ENCODE measurements around the gene SLX9.

SLX9 gene

GRCh38 chr21:44955798-44956175, 16.0 kb downstream of the SLX9 start:
- H3K4me3 ChIP-seq (ENCODE audit: low read length): no peak overlapping the region
- no peaks in the 10 kb centered on the region for H3K27me3 ChIP-seq (ENCODE audit: control insufficient read depth, insufficient read depth, low read length)
- H3K9ac ChIP-seq (ENCODE audit: low read length): no peak overlapping the region
- H3K4me1 ChIP-seq (ENCODE audit: control insufficient read depth, low read depth, low read length): no peaks in the 10 kb centered on the region
- no peak overlapping the region for H3K27ac ChIP-seq (ENCODE audit: low read length)
- H3K36me3 ChIP-seq (ENCODE audit: control insufficient read depth, low read depth, low read length): peaks cover 32% of the 10 kb centered on the region
- no peaks in the 10 kb centered on the region for H3K9me3 ChIP-seq (ENCODE audit: control insufficient read depth, low read depth, low read length)

- no peak overlapping the region for H3K9ac ChIP-seq (ENCODE audit: low read length)
- H3K27me3 ChIP-seq (ENCODE audit: control insufficient read depth, insufficient read depth, low read length): no peaks in the 10 kb centered on the region
- no peak overlapping the region for H3K27ac ChIP-seq (ENCODE audit: low read length)
- no peaks in the 10 kb centered on the region for H3K4me1 ChIP-seq (ENCODE audit: control insufficient read depth, low read depth, low read length)
- peaks cover 37% of the 10 kb centered on the region for H3K36me3 ChIP-seq (ENCODE audit: control insufficient read depth, low read depth, low read length)
- H3K4me3 ChIP-seq (ENCODE audit: low read length): no peak overlapping the region
- no peaks in the 10 kb centered on the region for H3K9me3 ChIP-seq (ENCODE audit: control insufficient read depth, low read depth, low read length)
Observed at GRCh38 chr21:44956356-44957046, 16.7 kb downstream of the SLX9 start.

GRCh38 chr21:44957047-44957831, 17.4 kb downstream of the SLX9 start:
- peaks cover 37% of the 10 kb centered on the region for H3K36me3 ChIP-seq (ENCODE audit: control insufficient read depth, low read depth, low read length)
- no peak overlapping the region for H3K27ac ChIP-seq (ENCODE audit: low read length)
- H3K4me3 ChIP-seq (ENCODE audit: low read length): no peak overlapping the region
- H3K9ac ChIP-seq (ENCODE audit: low read length): no peak overlapping the region
- H3K4me1 ChIP-seq (ENCODE audit: control insufficient read depth, low read depth, low read length): no peaks in the 10 kb centered on the region
- H3K27me3 ChIP-seq (ENCODE audit: control insufficient read depth, insufficient read depth, low read length): no peaks in the 10 kb centered on the region
- H3K9me3 ChIP-seq (ENCODE audit: control insufficient read depth, low read depth, low read length): no peaks in the 10 kb centered on the region

GRCh38 chr21:44957901-44958451, 18.1 kb downstream of the SLX9 start:
- H3K4me1 ChIP-seq (ENCODE audit: control insufficient read depth, low read depth, low read length): no peaks in the 10 kb centered on the region
- H3K9me3 ChIP-seq (ENCODE audit: control insufficient read depth, low read depth, low read length): no peaks in the 10 kb centered on the region
- H3K4me3 ChIP-seq (ENCODE audit: low read length): no peak overlapping the region
- H3K9ac ChIP-seq (ENCODE audit: low read length): peak overlapping the region; percentile 14
- no peak overlapping the region for H3K27ac ChIP-seq (ENCODE audit: low read length)
- H3K27me3 ChIP-seq (ENCODE audit: control insufficient read depth, insufficient read depth, low read length): no peaks in the 10 kb centered on the region
- peaks cover 40% of the 10 kb centered on the region for H3K36me3 ChIP-seq (ENCODE audit: control insufficient read depth, low read depth, low read length)

GRCh38 chr21:44958471-44959191, 18.8 kb downstream of the SLX9 start:
- no peak overlapping the region for H3K4me3 ChIP-seq (ENCODE audit: low read length)
- no peaks in the 10 kb centered on the region for H3K27me3 ChIP-seq (ENCODE audit: control insufficient read depth, insufficient read depth, low read length)
- H3K9me3 ChIP-seq (ENCODE audit: control insufficient read depth, low read depth, low read length): no peaks in the 10 kb centered on the region
- peaks cover 40% of the 10 kb centered on the region for H3K36me3 ChIP-seq (ENCODE audit: control insufficient read depth, low read depth, low read length)
- no peak overlapping the region for H3K27ac ChIP-seq (ENCODE audit: low read length)
- H3K4me1 ChIP-seq (ENCODE audit: control insufficient read depth, low read depth, low read length): no peaks in the 10 kb centered on the region
- H3K9ac ChIP-seq (ENCODE audit: low read length): peak overlapping the region; percentile 14

GRCh38 chr21:44959376-44960091, 19.7 kb downstream of the SLX9 start:
- Histone ChIP-seq H3K4me3 (ENCODE audit: low read length) (no peak overlapping the region), H3K27me3 (ENCODE audit: control insufficient read depth, insufficient read depth, low read length) (no peaks in the 10 kb centered on the region), H3K9me3 (ENCODE audit: control insufficient read depth, low read depth, low read length) (no peaks in the 10 kb centered on the region), H3K4me1 (ENCODE audit: control insufficient read depth, low read depth, low read length) (no peaks in the 10 kb centered on the region), H3K36me3 (ENCODE audit: control insufficient read depth, low read depth, low read length) (peaks cover 33% of the 10 kb centered on the region), H3K9ac (ENCODE audit: low read length) (no peak overlapping the region), H3K27ac (ENCODE audit: low read length) (no peak overlapping the region)

GRCh38 chr21:44960141-44961092, 20.6 kb downstream of the SLX9 start:
- H3K4me1 ChIP-seq (ENCODE audit: control insufficient read depth, low read depth, low read length): no peaks in the 10 kb centered on the region
- H3K36me3 ChIP-seq (ENCODE audit: control insufficient read depth, low read depth, low read length): peaks cover 30% of the 10 kb centered on the region
- no peaks in the 10 kb centered on the region for H3K9me3 ChIP-seq (ENCODE audit: control insufficient read depth, low read depth, low read length)
- no peak overlapping the region for H3K27ac ChIP-seq (ENCODE audit: low read length)
- H3K4me3 ChIP-seq (ENCODE audit: low read length): no peak overlapping the region
- no peaks in the 10 kb centered on the region for H3K27me3 ChIP-seq (ENCODE audit: control insufficient read depth, insufficient read depth, low read length)
- no peak overlapping the region for H3K9ac ChIP-seq (ENCODE audit: low read length)

- Histone ChIP-seq H3K27ac (ENCODE audit: low read length) (no peak overlapping the region), H3K9me3 (ENCODE audit: control insufficient read depth, low read depth, low read length) (no peaks in the 10 kb centered on the region), H3K4me1 (ENCODE audit: control insufficient read depth, low read depth, low read length) (no peaks in the 10 kb centered on the region), H3K4me3 (ENCODE audit: low read length) (no peak overlapping the region), H3K27me3 (ENCODE audit: control insufficient read depth, insufficient read depth, low read length) (no peaks in the 10 kb centered on the region), H3K9ac (ENCODE audit: low read length) (no peak overlapping the region), H3K36me3 (ENCODE audit: control insufficient read depth, low read depth, low read length) (peaks cover 19% of the 10 kb centered on the region)
Observed at GRCh38 chr21:44962403-44962966, 22.7 kb downstream of the SLX9 start.

- no peak overlapping the region for H3K4me3 ChIP-seq (ENCODE audit: low read length)
- H3K4me1 ChIP-seq (ENCODE audit: control insufficient read depth, low read depth, low read length): no peaks in the 10 kb centered on the region
- no peaks in the 10 kb centered on the region for H3K9me3 ChIP-seq (ENCODE audit: control insufficient read depth, low read depth, low read length)
- H3K36me3 ChIP-seq (ENCODE audit: control insufficient read depth, low read depth, low read length): peaks cover 27% of the 10 kb centered on the region
- no peak overlapping the region for H3K27ac ChIP-seq (ENCODE audit: low read length)
- no peak overlapping the region for H3K9ac ChIP-seq (ENCODE audit: low read length)
- H3K27me3 ChIP-seq (ENCODE audit: control insufficient read depth, insufficient read depth, low read length): no peaks in the 10 kb centered on the region
Observed at GRCh38 chr21:44964381-44964780, 24.6 kb downstream of the SLX9 start.

All from iPS-18a (cell line).